CD4-positive, alpha-beta T cell treated with Interleukin-1 beta for 1 hour (primary cell): ENCODE data around the gene SPECC1.
A peak's percentile ranks its signal among the peaks of the same experiment; 100 is the strongest.
"Not testable (repeated sequence)": the region's sequence is repeated elsewhere in the genome, so short reads cannot be mapped to it uniquely, and the experiment has no call there.

ENCODE experiments used
- DNase-seq, 2 donors: peaks; one replicate each; pipeline ENCODE4 v3.0.0-alpha.2; 2020 to 2022

The SPECC1 gene

DNA sequence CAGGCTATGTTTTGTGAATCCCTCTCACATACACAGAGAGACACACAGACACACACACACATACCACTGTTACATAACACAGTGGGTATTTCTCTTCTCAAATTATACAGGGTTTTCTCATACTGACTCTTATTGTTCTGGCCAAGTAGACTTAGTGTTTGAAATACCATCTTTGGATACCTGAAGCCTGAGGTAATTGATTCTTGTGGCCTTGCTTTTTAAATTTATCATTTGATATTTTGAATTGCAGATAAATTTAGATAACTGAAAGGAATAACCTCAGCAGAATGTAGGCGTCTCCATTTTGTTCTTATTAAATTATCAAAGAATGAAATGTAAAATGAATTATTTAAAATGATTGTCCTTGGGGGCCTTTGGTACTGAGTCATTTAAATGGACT is 234.4 kb downstream of the SPECC1 start:
- DNase-seq: no peak

DNA sequence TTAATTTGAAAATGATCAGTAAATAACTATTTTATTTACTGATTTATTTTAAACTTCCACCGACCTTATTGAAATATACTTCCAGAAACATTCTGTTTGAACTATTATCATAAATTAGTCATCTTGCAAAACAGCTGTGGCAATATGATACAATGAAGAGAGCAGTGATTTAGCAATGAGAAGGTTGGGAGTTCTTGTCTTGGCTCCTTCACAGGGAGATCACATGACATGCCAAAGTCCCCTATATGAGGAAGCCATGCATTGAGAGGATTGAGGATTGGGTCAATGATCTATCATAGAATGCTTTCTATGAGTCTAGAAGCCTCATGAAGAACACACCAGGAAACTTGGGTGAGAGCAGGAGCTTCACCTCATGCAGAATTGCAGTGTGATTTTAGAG is 235.5 kb downstream of the SPECC1 start:
- DNase-seq: no peak

GRCh38 chr17:20246692-20247091 is 237.5 kb downstream of the SPECC1 start:
- no peak for DNase-seq

- no peak for DNase-seq
Observed at GRCh38 chr17:20253323-20253722, 244.2 kb downstream of the SPECC1 start.

- DNase-seq: no peak
Observed at GRCh38 chr17:20254541-20254940, 245.4 kb downstream of the SPECC1 start.

- DNase-seq: no peak
Observed at GRCh38 chr17:20256144-20256543, 247.0 kb downstream of the SPECC1 start.

DNA sequence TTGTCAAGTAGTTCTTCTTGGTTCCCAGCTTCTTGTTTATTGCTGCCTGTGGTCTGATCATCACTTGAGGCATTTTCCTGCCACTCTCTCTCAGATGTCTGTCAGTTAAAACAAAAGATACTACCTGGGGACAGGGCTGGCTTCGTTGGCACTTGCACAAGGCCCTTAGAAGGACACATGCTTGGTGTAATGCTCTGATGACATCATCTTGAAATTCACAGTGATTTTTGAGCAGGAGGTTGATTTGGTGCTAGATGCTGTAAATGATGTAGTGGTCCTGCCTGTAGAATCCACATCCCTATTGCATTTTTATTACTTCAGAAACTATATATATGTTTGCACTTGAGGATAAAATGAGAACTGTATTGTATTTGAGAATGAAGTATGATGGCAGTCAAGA is 247.8 kb downstream of the SPECC1 start:
- no peak for DNase-seq

DNA sequence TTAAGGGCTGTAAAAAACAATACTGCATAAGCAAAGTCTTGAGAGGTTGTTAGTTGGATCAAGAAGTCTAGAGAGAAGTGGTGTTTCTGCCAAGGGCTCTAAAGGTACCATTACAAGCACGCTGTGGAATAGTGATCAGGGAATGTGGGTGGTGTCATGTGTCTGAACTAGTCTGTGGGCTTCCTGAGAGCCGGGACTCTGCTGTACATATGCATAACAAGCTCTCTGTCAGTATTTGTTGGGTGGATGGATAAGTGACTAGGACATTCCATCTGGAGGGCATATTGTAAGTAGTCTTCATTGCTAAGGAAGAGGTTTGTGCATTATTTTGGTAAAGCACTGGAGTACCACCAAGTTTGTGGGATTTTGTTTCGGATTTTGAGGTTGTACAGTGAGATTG is 248.6 kb downstream of the SPECC1 start:
- DNase-seq: no peak

DNA sequence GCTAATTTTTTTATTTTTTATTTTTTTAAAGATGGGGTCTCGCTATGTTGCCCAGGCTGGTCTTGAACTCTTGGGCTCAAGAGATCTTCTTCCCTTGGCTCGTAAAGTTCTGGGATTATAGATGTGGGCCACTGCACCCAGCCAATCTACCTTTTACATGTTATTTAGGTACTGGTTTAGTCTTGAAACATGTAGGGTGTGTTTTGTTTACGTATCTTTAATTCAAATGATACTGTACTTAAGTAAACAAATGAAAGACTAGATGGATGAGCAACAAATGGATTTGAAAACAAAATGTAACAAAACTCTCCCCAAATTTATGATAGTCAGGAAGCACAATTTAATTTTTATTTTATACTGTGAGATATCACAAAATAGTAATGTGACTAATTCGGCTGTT is 250.5 kb downstream of the SPECC1 start:
- no peak for DNase-seq

GRCh38 chr17:20260268-20260667 is 251.1 kb downstream of the SPECC1 start:
- DNase-seq: no peak

DNA sequence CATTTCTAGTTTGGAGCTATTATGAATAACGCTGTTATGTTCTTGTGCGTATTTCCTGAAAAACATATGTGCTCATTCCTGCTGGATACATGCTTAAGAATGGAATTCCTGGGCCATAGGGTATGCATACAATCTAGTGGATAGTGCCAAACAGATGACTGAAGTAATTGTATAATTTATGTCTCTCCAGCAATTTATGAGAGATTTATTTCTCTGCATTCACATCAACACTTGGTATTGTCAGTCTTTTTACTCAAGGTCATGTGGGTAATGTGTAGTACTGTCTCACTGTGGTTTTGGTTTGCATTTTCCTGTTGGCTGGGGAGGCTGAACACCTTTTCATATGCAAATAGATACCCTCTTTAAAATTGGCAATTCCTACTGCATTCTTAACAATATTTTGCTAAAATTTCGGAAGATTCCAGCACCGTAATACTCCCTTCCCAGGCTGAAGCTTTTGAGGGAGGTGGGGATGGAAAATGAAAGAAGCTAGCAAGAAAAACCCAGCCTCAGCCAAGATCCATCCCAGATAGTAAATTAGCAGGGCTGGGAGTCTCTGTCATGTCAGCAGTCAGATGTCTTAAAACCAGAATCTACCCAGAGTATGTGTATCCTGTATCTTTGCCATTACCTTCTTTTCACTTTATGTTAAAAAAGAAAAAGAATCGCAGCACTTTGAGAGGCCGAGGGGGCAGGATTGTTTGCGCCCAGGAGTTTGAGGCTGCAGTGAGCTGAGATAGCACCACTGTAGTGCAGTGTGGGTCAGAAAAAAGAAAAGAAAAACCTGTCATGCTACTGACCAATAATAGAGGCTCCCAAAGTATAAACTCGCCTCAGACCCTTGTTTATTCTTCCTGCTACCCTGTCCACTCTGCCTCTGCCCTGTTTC is 253.3 kb downstream of the SPECC1 start:
- DNase-seq: no peak

DNA sequence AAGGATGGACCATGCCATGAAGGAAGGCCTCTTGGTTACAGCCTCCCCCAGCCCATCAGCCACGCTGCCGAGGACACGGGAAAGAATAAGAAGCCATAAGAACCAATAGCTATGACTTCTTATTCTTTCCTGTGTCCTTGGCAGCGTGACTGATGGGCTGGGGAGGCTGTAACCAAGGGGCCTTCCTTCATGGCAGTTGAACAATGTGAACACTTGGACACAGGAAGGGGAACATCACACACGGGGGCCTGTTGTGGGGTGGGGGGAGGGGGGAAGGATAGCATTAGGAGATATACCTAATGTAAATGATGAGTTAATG is 253.9 kb downstream of the SPECC1 start:
- DNase-seq: not testable (repeated sequence)

- no peak for DNase-seq
Observed at GRCh38 chr17:20263595-20263994, 254.4 kb downstream of the SPECC1 start.

DNA sequence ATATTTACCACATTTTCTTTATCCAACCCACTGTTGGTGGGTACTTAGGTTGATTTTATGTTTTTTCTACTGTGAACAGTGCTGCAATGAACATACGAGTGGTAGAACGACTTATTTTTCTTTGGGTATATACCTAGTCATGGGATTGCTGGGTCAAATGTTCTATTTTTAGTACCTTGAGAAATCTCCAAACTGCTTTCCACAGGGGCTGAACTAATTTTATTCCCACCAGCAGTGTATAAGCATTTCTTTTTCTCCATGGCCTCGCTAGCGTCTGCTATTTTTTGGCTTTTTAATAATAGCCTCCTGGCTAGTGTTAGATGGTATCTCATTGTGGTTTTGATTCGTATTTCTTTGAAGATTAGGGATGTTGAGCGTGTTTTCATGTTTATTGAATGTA is 255.8 kb downstream of the SPECC1 start:
- DNase-seq: no peak

DNA sequence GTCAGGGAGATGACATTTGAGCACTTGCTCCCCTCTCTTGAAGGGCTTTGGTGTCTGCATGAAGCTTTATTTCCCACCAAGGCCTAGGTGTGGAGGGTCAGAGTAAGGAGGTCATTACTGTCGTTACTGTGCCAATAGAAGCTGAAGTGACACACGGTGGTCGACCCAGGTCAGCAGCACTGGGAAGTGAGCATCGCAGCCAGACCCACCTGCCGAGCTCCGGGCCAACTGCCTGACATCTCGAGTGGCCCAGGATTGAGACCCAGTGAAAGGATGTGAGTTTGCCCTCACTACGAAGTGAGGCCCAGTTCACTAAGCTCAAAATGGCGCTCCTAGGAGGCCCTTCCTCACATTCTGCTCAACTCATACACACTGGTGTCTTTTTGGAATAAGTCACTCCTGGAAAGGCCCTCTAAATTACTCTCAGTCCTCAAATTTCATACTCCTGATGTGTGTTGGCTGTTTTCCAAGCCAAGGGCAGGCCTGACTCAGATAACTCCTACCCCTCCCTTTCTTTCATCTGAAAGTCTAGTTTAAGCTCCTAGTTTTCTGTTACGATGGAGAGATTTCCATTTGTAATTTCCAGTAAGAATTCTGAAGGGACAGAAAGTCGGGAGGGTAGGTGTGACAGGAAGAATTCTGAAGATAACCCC is 257.8 kb downstream of the SPECC1 start:
- no peak for DNase-seq

DNA sequence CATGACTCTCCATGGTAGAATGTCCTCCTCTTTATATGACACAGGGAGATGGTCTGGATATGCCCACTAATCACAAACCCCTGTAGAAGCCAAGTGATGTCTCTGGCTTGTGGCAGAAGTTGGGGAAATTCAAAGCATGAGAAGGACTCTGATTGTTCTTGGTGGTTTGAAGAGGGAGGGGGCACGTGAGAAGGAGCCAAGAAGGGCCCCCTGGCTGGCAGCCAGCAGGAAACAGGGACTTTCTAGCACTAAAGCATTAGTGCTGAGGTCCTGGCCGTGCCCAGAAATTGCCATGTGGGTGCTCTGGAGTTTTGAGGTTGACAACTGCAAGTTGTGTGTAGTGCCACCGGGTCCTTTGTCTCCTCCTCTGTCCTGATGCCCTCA is 258.3 kb downstream of the SPECC1 start:
- peak; percentile 36 to 47 for DNase-seq

- no peak for DNase-seq
Observed at GRCh38 chr17:20270369-20270768, 261.2 kb downstream of the SPECC1 start.

DNA sequence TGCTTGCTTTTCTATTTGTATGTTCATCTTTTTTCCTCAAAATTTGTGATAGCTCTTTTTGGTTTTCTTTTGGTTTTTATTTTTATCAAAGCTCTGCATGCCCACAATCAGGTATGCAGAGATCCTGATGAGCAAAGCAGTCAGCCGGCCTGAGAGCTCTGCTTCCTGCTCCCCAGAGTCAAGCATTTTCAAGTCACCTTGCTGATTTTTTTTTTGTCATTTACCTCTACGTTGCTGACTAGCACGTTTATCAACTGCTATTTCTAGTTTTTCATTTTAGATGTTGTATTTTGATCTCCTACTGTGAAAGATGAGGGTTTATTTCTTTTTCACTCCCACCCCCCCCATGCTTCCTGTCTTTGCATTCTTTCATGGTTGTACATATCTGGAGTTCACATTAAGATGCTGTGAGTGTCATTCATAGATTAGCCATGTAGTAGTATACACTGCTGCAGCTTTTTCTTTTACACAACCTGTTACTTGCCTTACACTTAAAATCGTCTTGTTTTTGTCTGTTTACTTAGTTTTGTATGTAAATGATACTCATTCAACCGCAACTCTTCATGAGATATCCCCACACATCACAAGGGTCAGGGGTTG is 262.0 kb downstream of the SPECC1 start:
- DNase-seq: no peak

GRCh38 chr17:20273741-20274500 is 264.8 kb downstream of the SPECC1 start:
- peak in 1 of 2 donors; percentile 8 for DNase-seq

DNA sequence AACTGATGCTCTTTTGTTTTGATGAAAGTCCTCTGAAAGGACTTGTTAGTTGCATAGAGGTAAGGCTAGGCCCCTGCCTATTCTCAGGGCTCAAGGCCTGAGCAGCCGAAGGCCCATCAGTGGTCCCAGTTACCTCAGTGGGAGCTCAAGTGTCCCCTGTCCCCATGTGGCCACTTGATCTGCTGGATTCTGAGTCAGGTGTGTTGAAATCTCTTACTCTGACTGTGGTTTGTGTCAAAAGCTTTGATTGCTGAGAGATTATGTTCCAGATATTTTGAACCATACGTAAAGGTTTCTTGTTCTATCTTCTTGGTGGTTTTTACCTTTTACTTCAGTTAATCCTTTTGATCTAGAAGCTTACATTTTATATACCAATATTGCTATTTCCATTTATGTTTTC is 266.5 kb downstream of the SPECC1 start:
- no peak for DNase-seq

DNA sequence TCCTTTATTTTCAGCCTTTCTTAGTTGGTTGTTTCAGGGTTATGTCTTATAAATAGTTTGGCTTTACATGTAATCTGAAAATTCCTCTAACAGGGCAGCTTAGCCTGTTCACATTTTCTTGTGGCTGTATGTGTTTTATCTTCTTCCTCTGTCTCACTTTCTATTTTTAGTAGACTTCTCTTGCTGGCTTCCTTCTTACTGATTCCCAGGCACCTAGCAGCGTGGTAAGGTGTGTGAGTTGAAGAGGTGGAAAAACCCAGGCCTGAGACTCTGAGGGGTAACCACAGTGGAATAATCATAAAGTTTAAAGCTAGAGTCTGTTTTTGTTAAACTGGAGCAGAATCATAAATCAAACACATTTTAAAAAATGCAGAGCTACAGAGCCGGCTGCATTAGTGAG is 267.3 kb downstream of the SPECC1 start:
- no peak for DNase-seq

DNA sequence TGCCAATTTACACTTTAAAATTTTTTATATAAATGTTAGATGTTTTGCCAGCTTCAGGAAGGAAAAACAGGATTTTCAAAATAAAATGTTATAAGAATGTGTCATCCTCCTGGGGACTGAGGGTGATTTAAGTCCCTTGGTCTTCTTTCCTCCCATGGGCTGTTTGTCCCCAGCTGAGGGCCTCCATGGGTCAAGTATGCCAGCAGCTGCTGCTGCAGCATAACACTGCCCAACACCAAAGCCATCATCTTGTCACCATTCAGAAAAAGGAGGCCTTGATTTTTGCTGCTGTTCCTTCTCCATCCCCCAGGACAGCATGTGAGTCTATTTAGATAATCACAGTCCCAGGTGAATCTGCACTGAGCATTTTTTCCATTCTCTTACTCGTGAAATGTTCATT is 269.6 kb downstream of the SPECC1 start:
- no peak for DNase-seq

- no peak for DNase-seq
Observed at GRCh38 chr17:20279631-20280030, 270.5 kb downstream of the SPECC1 start.

- DNase-seq: no peak
Observed at GRCh38 chr17:20280051-20280450, 270.9 kb downstream of the SPECC1 start.
